Right atrium auricular region (tissue), 2 donors: Measurements from ENCODE around the gene DMD. TPM values are rescaled to one million over a fixed set of nuclear protein-coding genes. Genes with fewer than 3 reads are reported as not detected.

Source experiments
- DNase-seq: peaks from one replicate; pipeline ENCODE4 v3.0.0-alpha.2; 2019; ENCODE audit warnings: low spot score
- H3K27ac ChIP-seq, 2 donors: fragments of 200-600 bp; sonication (generic); 1 replicate in 1 of 2; 2 replicates in 1 of 2; pipeline ENCODE4 v1.5.1; 2016 to 2019
- H3K27me3 ChIP-seq, 2 donors: fragments of 200-600 bp; sonication (generic); one replicate each; pipeline versions ENCODE4 v1.5.1 to v1.6.0; 2017 to 2019
- H3K36me3 ChIP-seq: fragments of 200-600 bp; sonication (generic); one replicate; pipeline ENCODE4 v1.5.1; 2016
- H3K4me1 ChIP-seq, 2 donors: fragments of 200-600 bp; sonication (generic); one replicate each; pipeline versions ENCODE4 v1.5.1 to v1.6.0; 2017 to 2019
- H3K4me3 ChIP-seq, 2 donors: fragments of 200-600 bp; sonication (generic); 1 replicate in 1 of 2; 2 replicates in 1 of 2; pipeline ENCODE4 v1.5.1; 2017 to 2019; ENCODE audit warnings: mild to moderate bottlenecking in 1 of 2, moderate library complexity in 1 of 2
- H3K9me3 ChIP-seq, 2 donors: fragments of 200-600 bp; sonication (generic); one replicate each; pipeline ENCODE4 v1.5.1; 2019
- CTCF ChIP-seq, 2 donors: fragments of 200-600 bp; sonication (generic); IDR thresholded peaks; one replicate each; pipeline ENCODE4 v1.5.1; 2019; ENCODE audit warnings: antibody characterized with exemption in 2 of 2
- total RNA-seq, 2 donors: library from RNA; depleted of rRNA; stranded (reverse); fragments of >200 nt; gene quantifications; one replicate each; pipeline ENCODE4 v1.1.0, GENCODE V29; 2016

Gene DMD
- total RNA-seq, 2 donors from 2014 or later = 111 to 135 TPM

GRCh38 chrX:31713120-31713519 lies 1498.2 kb downstream of the DMD start:
- Histone ChIP-seq H3K36me3 (no peaks in the 10 kb centered on the region), H3K27me3 (no peaks in the 10 kb centered on the region), H3K4me1 (no peaks in the 10 kb centered on the region), H3K27ac (no peak overlapping the region), H3K9me3 (no peaks in the 10 kb centered on the region), H3K4me3 (no peak overlapping the region)
- no peak for DNase-seq
- no peak for TF ChIP-seq CTCF (IDR thresholded peaks at IDR 0.05)

DNA sequence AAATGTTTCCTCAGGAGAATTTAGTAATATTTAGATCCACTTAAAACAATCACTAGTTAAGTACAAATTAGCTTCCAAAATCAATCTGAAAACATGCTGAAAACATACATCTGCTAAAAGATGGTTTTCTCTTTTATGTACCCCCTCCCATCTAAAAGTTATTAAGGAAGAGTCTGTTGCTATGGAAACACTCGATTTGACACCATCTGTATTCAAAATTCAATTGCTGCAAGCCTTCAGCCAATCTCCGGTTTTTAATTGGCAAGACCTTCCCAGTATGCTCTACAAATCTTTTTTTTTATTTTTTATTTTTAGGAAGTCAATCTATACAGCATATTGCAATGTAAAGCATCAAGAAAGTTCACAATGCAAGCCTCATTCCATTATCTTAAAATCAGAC lies 1500.2 kb downstream of the DMD start:
- DNase-seq = no peak
- Histone ChIP-seq H3K27me3 (no peaks in the 10 kb centered on the region), H3K9me3 (no peaks in the 10 kb centered on the region), H3K27ac (no peak overlapping the region), H3K36me3 (no peaks in the 10 kb centered on the region), H3K4me3 (no peak overlapping the region), H3K4me1 (peaks cover 0 to 7% of the 10 kb centered on the region in 2 donors)
- no peak for TF ChIP-seq CTCF (IDR thresholded peaks at IDR 0.05)

DNA sequence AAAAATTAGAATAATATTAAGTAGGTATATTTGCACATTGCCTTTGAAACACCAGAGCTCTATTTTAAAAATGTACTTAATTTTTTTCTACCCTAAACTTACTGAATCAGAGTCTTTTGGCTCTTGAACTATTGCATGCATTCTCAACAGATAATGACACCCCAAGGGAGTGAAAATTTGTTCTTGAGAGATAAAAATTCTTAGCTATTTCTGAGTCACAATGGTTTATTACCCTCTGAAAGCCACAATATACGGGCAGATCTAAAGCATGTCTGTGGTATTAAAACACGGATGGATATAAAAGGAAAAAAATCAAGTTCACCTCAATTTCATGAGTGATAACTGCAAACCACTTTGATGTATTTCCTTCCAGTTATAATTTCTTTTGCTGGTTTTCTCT lies 1503.2 kb downstream of the DMD start:
- Histone ChIP-seq H3K27ac (no peak overlapping the region), H3K4me1 (peaks cover 0 to 7% of the 10 kb centered on the region in 2 donors), H3K4me3 (no peak overlapping the region), H3K9me3 (no peaks in the 10 kb centered on the region), H3K36me3 (no peaks in the 10 kb centered on the region), H3K27me3 (no peaks in the 10 kb centered on the region)
- DNase-seq = no peak
- no peak for TF ChIP-seq CTCF (IDR thresholded peaks at IDR 0.05)

DNA sequence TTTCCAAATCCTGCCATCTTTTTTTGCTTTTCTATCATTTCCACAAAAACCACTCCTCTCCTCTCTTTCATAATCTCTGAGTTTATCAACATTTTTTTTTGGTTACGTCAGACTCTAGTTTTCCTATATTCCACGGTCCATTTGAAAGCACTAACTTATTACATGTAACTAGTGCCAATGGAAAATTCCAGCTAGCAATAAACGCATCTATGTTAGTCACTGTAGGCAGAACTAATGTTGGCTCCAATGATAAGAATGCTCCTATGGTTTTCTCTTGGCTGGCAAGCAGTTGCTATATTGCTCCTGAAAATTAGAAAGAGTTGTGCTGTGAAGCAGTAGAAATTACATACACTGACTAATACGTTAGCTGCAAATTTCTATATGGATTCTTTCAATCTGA lies 1504.9 kb downstream of the DMD start:
- Histone ChIP-seq H3K36me3 (no peaks in the 10 kb centered on the region), H3K27ac (no peak overlapping the region), H3K27me3 (no peaks in the 10 kb centered on the region), H3K9me3 (no peaks in the 10 kb centered on the region), H3K4me1 (peaks cover 0 to 7% of the 10 kb centered on the region in 2 donors), H3K4me3 (no peak overlapping the region)
- DNase-seq = no peak
- TF ChIP-seq CTCF (IDR thresholded peaks at IDR 0.05) = no peak

GRCh38 chrX:31705816-31706215 lies 1505.5 kb downstream of the DMD start:
- Histone ChIP-seq H3K9me3 (no peaks in the 10 kb centered on the region), H3K36me3 (no peaks in the 10 kb centered on the region), H3K4me1 (peaks cover 0 to 7% of the 10 kb centered on the region in 2 donors), H3K27me3 (no peaks in the 10 kb centered on the region), H3K27ac (no peak overlapping the region), H3K4me3 (no peak overlapping the region)
- no peak for TF ChIP-seq CTCF (IDR thresholded peaks at IDR 0.05)
- no peak for DNase-seq

- DNase-seq = no peak
- no peak for TF ChIP-seq CTCF (IDR thresholded peaks at IDR 0.05)
- no peak overlapping the region for H3K4me3 ChIP-seq
- H3K9me3 ChIP-seq = no peaks in the 10 kb centered on the region
- H3K4me1 ChIP-seq = peaks cover 0 to 7% of the 10 kb centered on the region in 2 donors
- H3K27ac ChIP-seq = no peak overlapping the region
- no peaks in the 10 kb centered on the region for H3K36me3 ChIP-seq
- H3K27me3 ChIP-seq = no peaks in the 10 kb centered on the region
These were observed 1506.4 kb downstream of the DMD start for GRCh38 chrX:31704938-31705337.
